ENCODE measurements around the gene SOD2. TPM values are rescaled to one million over a fixed set of nuclear protein-coding genes. Genes with fewer than 3 reads are reported as not detected.

The SOD2 gene
- total and polyA plus RNA-seq, 9 of the 15 experiments (the other 6 are each of a cell fraction or from before 2014, with no cell fraction given), result 39.8 to 140 (median 95.8) TPM

- TF ChIP-seq SFPQ (IDR thresholded peaks at IDR 0.05; ENCODE audit: low read depth, low read length) (no peak), L3MBTL2 (IDR thresholded peaks at IDR 0.05) (no peak), BRF1 (IDR thresholded peaks at IDR 0.05; ENCODE audit: borderline replicate concordance, extremely low read depth, insufficient read length) (no peak), ZNF740 (CRISPR knock-in tag; IDR thresholded peaks at IDR 0.05) (peak; percentile 90), ZNF740 (tag; IDR thresholded peaks at IDR 0.05) (peak in 1 of 2 experiments; percentile 92; a peak in 2 of 4 replicates), CHAMP1 (IDR thresholded peaks at IDR 0.05) (no peak), TCF3 (CRISPR knock-in tag; IDR thresholded peaks at IDR 0.05) (no peak), SRSF7 (optimal IDR thresholded peaks at IDR 0.05; ENCODE audit: low read depth, low read length) (no peak), HDAC3 (IDR thresholded peaks at IDR 0.05; ENCODE audit: borderline replicate concordance, partially characterized antibody) (no peak), UBTF (IDR thresholded peaks at IDR 0.05; ENCODE audit: borderline replicate concordance in 1 of 2, low read depth in 2 of 2, low read length in 2 of 2) (peak in 1 of 2 experiments; percentile 54; a peak in 2 of 4 replicates), DDX20 (tag; IDR thresholded peaks at IDR 0.05; ENCODE audit: low read depth) (no peak), TEAD4 (IDR thresholded peaks at IDR 0.05; ENCODE audit: low read length) (no peak), TEAD4 (CRISPR knock-in tag; IDR thresholded peaks at IDR 0.05; ENCODE audit: borderline replicate concordance) (peak; percentile 22; the same call in 1 of the 2 replicates), SMC3 (conservative IDR thresholded peaks at IDR 0.05; ENCODE audit: insufficient read depth, low read depth, low read length) (no peak), LCOR (CRISPR knock-in tag; IDR thresholded peaks at IDR 0.05) (peak; percentile 75), RBM14 (IDR thresholded peaks at IDR 0.05; ENCODE audit: borderline replicate concordance, insufficient read depth, low read depth, low read length) (no peak), TCF7L2 (IDR thresholded peaks at IDR 0.05; ENCODE audit: low read depth, low read length) (peak; percentile 91)
These were observed at the start of gene SOD2 (continued) for GRCh38 chr6:159693128-159693893.
